Naive B cell (primary cell): Measurements from ENCODE around the gene OSBPL6. TPM values are rescaled to one million over a fixed set of nuclear protein-coding genes. Genes with fewer than 3 reads are reported as not detected.

ENCODE experiments used
- polyA plus RNA-seq, 6 donors: library from polyadenylated mRNA; unstranded; fragments of 300-500 nt; fragmentation: Illumina TruSeq; gene quantifications; one replicate each; pipeline ENCODE4 v1.2.3, GENCODE V29; 2021; ENCODE audit warnings: low read depth in 6 of 6

Gene OSBPL6
- polyA plus RNA-seq, 6 donors from 2014 or later: not detected

Other genes with a start within 250 kb of the OSBPL6 start
- not detected for gene PDE11A, start 121.7 kb upstream of the OSBPL6 start, polyA plus RNA-seq
- 10 to 100 TPM in 1 of 6 donors, 1 to 10 TPM in 5; 6.6 to 13.0 (median 7.8) TPM for gene RBM45, start 82.1 kb upstream of the OSBPL6 start, polyA plus RNA-seq